ENCODE results near the gene PTGES3. TPM values are rescaled to one million over a fixed set of nuclear protein-coding genes. Genes with fewer than 3 reads are reported as not detected.

PTGES3 gene
- total RNA-seq, 2 donors from 2014 or later = 242 to 303 TPM

DNA sequence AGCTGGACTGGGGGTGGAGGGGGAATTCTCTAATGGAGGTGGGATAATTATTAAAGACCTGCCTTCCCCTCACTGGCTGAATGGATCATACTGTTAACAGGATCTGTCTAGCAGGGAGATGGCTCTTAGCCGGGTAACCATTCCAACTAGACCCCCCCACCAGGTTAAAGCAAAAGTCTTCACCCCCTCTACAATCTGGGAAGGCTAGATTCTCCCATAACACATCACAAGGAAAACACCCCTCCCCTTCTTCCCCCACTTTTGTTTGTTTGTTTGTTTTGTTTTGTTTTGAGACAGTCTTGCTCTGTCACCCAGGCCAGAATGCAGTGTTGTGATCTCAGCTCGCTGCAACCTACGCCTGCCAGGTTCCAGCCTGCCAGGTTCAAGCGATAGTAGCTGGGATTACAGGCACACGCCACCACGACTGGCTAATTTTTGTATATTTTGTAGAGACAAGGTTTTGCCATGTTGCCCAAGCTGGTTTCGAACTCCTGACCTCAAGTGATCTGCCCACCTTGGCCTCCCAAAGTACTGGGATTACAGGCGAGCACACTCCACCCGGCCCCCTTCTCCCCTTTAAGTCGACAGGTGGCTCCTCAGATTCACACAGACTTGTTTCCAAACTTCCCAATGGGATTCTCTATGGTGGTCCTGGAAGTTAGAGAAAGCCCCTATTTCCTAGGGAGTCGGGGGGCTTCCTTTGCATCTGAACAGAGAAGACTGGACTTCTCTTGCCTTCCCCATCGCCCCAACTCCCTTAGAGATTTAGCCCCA is 54.4 kb downstream of the PTGES3 start:
- no peaks in the 10 kb centered on the region for H3K9me3 ChIP-seq
- TF ChIP-seq CTCF (IDR thresholded peaks at IDR 0.05) = no peak
- H3K27me3 ChIP-seq = no peaks in the 10 kb centered on the region
- H3K27ac ChIP-seq = peak overlapping the region; percentile 99
- peaks cover 20% of the 10 kb centered on the region for H3K4me1 ChIP-seq
- peaks cover 7% of the 10 kb centered on the region for H3K36me3 ChIP-seq
- no peak for DNase-seq
- H3K9ac ChIP-seq (ENCODE audit: low read depth in 2 of 2, low read length in 2 of 2) = peak overlapping the region; percentile 85 to 96
- intact Hi-C loops (cut with DNase I) = loop anchor here (5.0 kb wide), 1 partner anchor 116 kb away; no protein-coding TSS in a partner anchor
- peak overlapping the region; percentile 79 for H3K4me3 ChIP-seq

DNA sequence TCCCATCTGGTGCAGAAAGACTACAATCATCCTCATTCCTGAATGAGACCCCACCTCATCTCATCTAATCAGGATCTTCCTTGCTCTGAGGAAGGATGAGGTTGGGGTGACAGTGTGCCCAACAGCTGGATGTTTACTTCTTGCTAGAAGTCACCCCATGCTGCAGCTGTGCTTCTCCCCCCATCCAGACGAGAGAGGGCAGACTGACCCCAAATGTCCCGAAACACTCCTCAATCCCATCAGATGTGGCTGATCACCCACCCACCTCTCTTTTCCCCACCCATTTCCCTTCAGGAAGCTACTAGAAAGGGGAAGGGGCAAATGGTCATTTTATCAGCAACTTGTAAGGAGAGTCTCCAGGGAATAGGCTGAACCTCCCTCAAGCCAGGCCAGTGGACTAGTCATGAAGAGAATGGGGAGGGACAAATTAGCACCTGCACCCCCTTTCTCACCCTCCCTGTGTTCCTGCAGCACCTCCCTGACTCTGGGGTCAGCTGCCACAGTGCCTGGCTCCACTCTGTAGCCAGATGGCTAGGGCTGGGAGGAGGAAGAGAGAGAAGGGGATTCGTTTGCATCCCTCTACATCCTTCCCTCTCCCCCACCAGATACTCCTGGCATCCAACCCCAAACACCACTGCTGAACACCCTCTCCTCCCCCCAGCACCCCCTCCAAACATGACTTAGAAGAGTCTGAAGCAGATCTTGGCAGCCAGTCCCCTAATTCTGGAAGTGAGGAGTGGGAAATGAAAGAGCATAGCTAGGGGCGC is 55.2 kb downstream of the PTGES3 start:
- Histone ChIP-seq H3K27ac (peak overlapping the region; percentile 54), H3K9me3 (no peaks in the 10 kb centered on the region), H3K9ac (ENCODE audit: low read depth in 2 of 2, low read length in 2 of 2) (peak overlapping the region; percentile 58 to 85), H3K36me3 (no peaks in the 10 kb centered on the region), H3K4me3 (peak overlapping the region; percentile 6), H3K27me3 (no peaks in the 10 kb centered on the region), H3K4me1 (peaks cover 20% of the 10 kb centered on the region)
- TF ChIP-seq CTCF (IDR thresholded peaks at IDR 0.05) = no peak
- intact Hi-C loops (cut with DNase I) = loop anchor here (5.0 kb wide), 1 partner anchor 116 kb away; no protein-coding TSS in a partner anchor
- no peak for DNase-seq

- peak; percentile 91 for DNase-seq
- Histone ChIP-seq H3K4me3 (peak overlapping the region; percentile 6), H3K36me3 (no peaks in the 10 kb centered on the region), H3K9me3 (no peaks in the 10 kb centered on the region), H3K27ac (peak overlapping the region; percentile 54), H3K4me1 (peaks cover 20% of the 10 kb centered on the region), H3K9ac (ENCODE audit: low read depth in 2 of 2, low read length in 2 of 2) (peak overlapping the region; percentile 58 to 85), H3K27me3 (no peaks in the 10 kb centered on the region)
- intact Hi-C loops (cut with DNase I) = loop anchor here (5.0 kb wide), 1 partner anchor 115 kb away; no protein-coding TSS in a partner anchor
- no peak for TF ChIP-seq CTCF (IDR thresholded peaks at IDR 0.05)
Observed at GRCh38 chr12:56631790-56632700, 56.0 kb downstream of the PTGES3 start.

DNA sequence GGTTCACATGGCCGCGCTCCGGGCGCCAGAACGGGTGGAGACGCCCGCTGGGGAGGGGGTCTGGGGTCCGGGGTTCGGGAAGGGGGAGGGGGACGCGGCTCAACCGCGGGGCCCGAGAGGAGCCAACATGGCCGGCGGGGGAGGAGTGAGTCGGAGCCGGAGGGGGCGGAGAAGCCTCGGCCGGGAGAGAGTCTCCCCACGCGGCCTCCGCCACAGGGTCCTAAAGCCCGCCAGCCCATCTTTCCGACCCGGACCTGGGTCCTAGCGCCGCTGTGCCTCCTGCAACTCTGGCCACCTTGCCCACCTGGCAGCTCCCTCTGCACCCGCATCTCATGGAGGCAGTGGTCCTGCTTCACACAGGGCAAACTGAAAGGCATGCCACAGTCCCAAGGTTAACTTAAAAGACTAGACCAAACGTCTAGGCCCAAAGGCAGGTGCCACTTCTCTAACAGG is 57.9 kb downstream of the PTGES3 start, which contains the start of gene BAZ2A:
BAZ2A (minus strand) TSS at position 147 of the 453 bp plus-strand sequence. CDS start 12,796 bp downstream, outside the sequence.
- H3K4me1 ChIP-seq = peaks cover 20% of the 10 kb centered on the region

More for the DNA sequence above, 57.9 kb downstream of the PTGES3 start, which contains the start of gene BAZ2A:
- Histone ChIP-seq H3K9me3 (no peaks in the 10 kb centered on the region), H3K36me3 (no peaks in the 10 kb centered on the region), H3K27me3 (no peaks in the 10 kb centered on the region), H3K9ac (ENCODE audit: low read depth in 2 of 2, low read length in 2 of 2) (peak within 1 kb of the TSS; percentile 98 to 99), H3K27ac (peak within 1 kb of the TSS; percentile 91), H3K4me3 (peak within 1 kb of the TSS; percentile 84)
- intact Hi-C loops (cut with DNase I) = loop anchor here (5.0 kb wide), 1 partner anchor 113 kb away; no protein-coding TSS in a partner anchor
- no peak for TF ChIP-seq CTCF (IDR thresholded peaks at IDR 0.05)
- DNase-seq = peak; percentile 95
